ENCODE results near the gene KRT78. TPM values are rescaled to one million over a fixed set of nuclear protein-coding genes. Genes with fewer than 3 reads are reported as not detected.

Gene KRT78
- total RNA-seq, 1 experiment from 2014 or later: not detected

DNA sequence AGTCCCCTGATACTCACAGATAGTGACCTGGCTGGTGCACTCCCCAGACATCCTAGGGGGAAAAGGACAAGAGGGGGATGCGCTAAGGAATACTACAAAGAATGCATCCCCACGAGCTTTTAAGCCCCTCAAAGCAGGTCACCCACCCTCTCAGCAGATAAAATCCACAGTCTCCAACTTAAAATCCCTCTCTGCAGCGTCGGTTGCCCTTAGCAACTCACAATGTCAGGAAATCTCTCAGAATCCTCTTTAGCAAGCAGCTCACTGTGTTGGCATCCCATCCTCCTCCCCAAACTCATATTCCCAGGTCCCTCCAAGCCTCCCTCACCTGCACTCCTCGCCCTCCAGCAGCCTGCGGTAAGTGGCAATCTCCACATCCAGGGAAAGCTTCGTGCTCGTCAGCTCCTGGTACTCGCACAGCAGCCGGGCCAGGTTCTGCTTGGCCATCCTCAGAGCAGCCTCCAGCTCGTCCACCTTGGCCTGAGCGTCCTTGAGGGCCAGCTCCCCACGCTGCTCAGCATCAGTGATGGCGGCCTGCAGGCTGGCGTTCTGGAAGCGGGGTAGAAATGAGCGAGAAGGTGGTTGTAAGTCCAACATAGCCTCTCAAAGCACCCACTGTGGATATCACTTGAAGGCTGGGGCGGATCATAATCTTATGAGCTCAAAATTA is 9.2 kb downstream of the KRT78 start:
- no TSS peak for BruUV-seq (replicated peaks)
- Mint-ChIP-seq H3K27me3 (ENCODE audit: insufficient read depth, unreplicated experiment) (peaks cover 35% of the 10 kb centered on the region), H3K36me3 (ENCODE audit: insufficient read depth, unreplicated experiment) (no peaks in the 10 kb centered on the region), H3K9me3 (ENCODE audit: unreplicated experiment) (no peaks in the 10 kb centered on the region), H3K4me1 (ENCODE audit: insufficient read depth, unreplicated experiment) (peaks cover 10% of the 10 kb centered on the region), H3K4me3 (ENCODE audit: unreplicated experiment) (no peak overlapping the region), H3K27ac (ENCODE audit: low read depth, unreplicated experiment) (no peak overlapping the region)
- TF ChIP-seq, protein P1, sequence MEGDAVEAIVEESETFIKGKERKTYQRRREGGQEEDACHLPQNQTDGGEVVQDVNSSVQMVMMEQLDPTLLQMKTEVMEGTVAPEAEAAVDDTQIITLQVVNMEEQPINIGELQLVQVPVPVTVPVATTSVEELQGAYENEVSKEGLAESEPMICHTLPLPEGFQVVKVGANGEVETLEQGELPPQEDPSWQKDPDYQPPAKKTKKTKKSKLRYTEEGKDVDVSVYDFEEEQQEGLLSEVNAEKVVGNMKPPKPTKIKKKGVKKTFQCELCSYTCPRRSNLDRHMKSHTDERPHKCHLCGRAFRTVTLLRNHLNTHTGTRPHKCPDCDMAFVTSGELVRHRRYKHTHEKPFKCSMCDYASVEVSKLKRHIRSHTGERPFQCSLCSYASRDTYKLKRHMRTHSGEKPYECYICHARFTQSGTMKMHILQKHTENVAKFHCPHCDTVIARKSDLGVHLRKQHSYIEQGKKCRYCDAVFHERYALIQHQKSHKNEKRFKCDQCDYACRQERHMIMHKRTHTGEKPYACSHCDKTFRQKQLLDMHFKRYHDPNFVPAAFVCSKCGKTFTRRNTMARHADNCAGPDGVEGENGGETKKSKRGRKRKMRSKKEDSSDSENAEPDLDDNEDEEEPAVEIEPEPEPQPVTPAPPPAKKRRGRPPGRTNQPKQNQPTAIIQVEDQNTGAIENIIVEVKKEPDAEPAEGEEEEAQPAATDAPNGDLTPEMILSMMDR (IDR thresholded peaks at IDR 0.05; ENCODE audit: unreplicated experiment): no peak
- POLR2A ChIA-PET: no interaction called here
- intact Hi-C loops (cut with micrococcal nuclease): no loop called here
- DNase-seq (ENCODE audit: unreplicated experiment): no peak
- CTCF ChIA-PET: interaction anchor here (0.6 to 0.7 kb wide), 2 partner anchors 87 to 1288 kb away, joined by 3 read pairs; no protein-coding TSS in a partner anchor

DNA sequence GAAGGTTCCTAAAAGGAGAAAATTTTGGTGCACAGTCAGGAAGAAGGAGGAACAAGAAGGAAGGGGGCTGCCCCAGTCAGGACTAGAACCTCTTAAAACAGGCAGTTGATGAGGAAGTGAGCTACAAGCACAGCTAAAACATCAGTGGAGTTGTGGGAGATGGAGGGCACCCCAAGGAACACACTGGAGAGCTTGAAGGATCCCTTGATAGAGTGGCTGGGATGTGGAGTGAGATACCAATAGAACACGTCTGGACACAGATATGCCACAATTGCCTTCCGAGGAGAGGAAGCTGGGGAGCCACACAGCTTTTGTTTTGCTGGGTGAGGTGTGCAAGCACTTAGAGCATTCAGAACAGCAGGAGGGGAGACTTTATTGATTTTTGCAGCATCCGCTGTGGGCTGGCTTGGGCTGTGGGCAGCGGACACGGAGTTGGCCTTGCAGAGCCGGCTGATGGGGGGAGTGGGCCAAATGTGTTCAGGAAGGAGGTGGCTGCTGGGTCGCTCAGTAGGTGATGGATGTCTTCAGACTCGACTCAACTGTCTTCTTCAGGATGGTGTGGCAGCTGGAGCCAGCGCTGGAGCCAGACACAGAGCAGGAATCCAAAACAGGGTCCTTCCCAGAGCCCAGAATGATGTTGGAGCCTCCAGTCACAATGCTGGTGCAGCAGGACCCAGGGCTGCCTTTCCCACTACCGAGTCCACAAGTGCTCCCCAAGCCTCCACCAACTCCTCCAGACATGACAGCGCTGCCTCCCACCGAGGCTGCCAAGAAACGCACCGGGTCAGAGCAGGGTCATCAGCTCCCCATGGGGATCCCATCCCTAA is 10.0 kb downstream of the KRT78 start:
- POLR2A ChIA-PET: interaction anchor here (0.7 kb wide), 1 partner anchor 313 kb away, joined by 5 read pairs; no protein-coding TSS in a partner anchor
- CTCF ChIA-PET: interaction anchor here (0.6 kb wide), 1 partner anchor 86 kb away, joined by 3 read pairs; no protein-coding TSS in a partner anchor
- no peak overlapping the region for H3K4me3 Mint-ChIP-seq (ENCODE audit: unreplicated experiment)
- H3K4me1 Mint-ChIP-seq (ENCODE audit: insufficient read depth, unreplicated experiment): peaks cover 10% of the 10 kb centered on the region
- H3K36me3 Mint-ChIP-seq (ENCODE audit: insufficient read depth, unreplicated experiment): no peaks in the 10 kb centered on the region
- TF ChIP-seq, protein P1 (IDR thresholded peaks at IDR 0.05; ENCODE audit: unreplicated experiment): no peak
- intact Hi-C loops (cut with micrococcal nuclease): no loop called here
- H3K9me3 Mint-ChIP-seq (ENCODE audit: unreplicated experiment): no peaks in the 10 kb centered on the region
- BruUV-seq (replicated peaks): no TSS peak
- H3K27me3 Mint-ChIP-seq (ENCODE audit: insufficient read depth, unreplicated experiment): peaks cover 35% of the 10 kb centered on the region
- no peak overlapping the region for H3K27ac Mint-ChIP-seq (ENCODE audit: low read depth, unreplicated experiment)
- DNase-seq (ENCODE audit: unreplicated experiment): no peak

DNA sequence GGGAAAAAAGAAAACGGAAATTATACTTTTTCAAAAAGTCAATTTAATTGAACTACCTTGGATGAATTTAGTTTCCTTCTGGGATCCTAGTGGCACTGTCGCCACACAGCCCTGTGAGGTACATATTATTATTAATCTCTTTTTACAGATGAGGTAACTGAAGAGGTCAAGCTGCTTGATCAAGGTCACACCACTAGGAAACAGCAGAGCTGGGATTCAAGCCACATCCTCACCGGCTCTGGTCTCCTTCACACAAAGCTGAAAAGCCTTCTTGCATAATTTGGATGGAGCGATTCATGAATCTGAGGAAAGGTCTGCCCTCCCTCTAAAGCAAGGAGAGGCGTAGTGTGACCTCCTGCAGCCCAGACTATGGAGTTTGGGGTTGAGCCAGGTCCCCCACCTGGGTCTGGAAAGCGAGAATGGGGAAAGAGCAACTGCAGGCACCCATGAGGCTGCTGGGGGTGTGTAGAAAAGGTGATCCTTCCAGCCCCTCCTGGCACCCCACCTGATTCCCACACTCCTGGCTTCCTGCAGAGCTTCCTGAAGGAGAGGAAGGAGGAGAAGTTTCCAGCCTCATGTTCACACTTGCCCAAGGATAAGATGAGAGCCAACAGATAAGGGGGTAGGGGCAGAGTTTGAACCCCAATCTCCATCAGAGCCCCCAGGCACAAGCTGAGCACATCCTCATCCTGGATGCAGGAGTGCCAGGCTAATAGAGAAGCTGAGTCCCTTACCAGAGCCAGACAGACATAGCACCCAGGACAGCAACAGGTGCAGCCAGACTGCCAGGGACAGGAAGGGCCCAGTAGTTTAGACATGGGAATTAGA is 10.8 kb downstream of the KRT78 start:
- CTCF ChIA-PET: interaction anchor here (0.6 kb wide), 1 partner anchor 22 kb away, joined by 4 read pairs; no protein-coding TSS in a partner anchor
- H3K4me1 Mint-ChIP-seq (ENCODE audit: insufficient read depth, unreplicated experiment): peaks cover 10% of the 10 kb centered on the region
- no peak overlapping the region for H3K4me3 Mint-ChIP-seq (ENCODE audit: unreplicated experiment)
- TF ChIP-seq, protein P1 (IDR thresholded peaks at IDR 0.05; ENCODE audit: unreplicated experiment): no peak
- no TSS peak for BruUV-seq (replicated peaks)
- POLR2A ChIA-PET: interaction anchor here (0.7 kb wide), 1 partner anchor 313 kb away, joined by 5 read pairs; no protein-coding TSS in a partner anchor
- H3K27me3 Mint-ChIP-seq (ENCODE audit: insufficient read depth, unreplicated experiment): peaks cover 39% of the 10 kb centered on the region
- intact Hi-C loops (cut with micrococcal nuclease): no loop called here
- H3K36me3 Mint-ChIP-seq (ENCODE audit: insufficient read depth, unreplicated experiment): no peaks in the 10 kb centered on the region
- no peak for DNase-seq (ENCODE audit: unreplicated experiment)
- no peaks in the 10 kb centered on the region for H3K9me3 Mint-ChIP-seq (ENCODE audit: unreplicated experiment)
- H3K27ac Mint-ChIP-seq (ENCODE audit: low read depth, unreplicated experiment): no peak overlapping the region

Data from MCF 10A (cell line).